ENCODE data around the gene DIRAS1. TPM values are rescaled to one million over a fixed set of nuclear protein-coding genes. Genes with fewer than 3 reads are reported as not detected.
A peak's percentile ranks its signal among the peaks of the same experiment; 100 is the strongest.

Gene DIRAS1
- total RNA-seq, 1 donor from 2014 or later = 3.1 TPM

DNA sequence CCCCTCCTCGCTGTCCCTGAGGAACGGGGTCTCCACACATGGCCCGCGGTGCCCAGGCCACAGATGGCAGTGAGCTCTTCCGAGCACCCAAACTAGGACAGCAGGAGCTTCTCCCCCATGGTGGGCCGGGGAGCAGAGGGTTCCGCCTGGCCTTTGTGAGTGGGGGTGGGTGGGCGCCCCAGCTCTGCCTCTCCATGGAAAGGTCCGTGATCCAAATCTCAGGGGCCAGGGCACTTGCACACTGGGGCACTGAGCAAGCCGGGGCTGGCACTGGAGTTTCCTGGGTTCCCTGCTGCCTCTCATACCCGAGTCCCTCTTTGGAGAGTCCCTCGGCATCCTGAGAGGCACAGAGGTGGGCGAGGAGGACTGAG is 2.2 kb upstream of the DIRAS1 start:
- DNase-seq (ENCODE audit: low read depth) = no peak
- TF ChIP-seq, protein P1, sequence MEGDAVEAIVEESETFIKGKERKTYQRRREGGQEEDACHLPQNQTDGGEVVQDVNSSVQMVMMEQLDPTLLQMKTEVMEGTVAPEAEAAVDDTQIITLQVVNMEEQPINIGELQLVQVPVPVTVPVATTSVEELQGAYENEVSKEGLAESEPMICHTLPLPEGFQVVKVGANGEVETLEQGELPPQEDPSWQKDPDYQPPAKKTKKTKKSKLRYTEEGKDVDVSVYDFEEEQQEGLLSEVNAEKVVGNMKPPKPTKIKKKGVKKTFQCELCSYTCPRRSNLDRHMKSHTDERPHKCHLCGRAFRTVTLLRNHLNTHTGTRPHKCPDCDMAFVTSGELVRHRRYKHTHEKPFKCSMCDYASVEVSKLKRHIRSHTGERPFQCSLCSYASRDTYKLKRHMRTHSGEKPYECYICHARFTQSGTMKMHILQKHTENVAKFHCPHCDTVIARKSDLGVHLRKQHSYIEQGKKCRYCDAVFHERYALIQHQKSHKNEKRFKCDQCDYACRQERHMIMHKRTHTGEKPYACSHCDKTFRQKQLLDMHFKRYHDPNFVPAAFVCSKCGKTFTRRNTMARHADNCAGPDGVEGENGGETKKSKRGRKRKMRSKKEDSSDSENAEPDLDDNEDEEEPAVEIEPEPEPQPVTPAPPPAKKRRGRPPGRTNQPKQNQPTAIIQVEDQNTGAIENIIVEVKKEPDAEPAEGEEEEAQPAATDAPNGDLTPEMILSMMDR (IDR thresholded peaks at IDR 0.05; ENCODE audit: insufficient read depth, low read length, poor library complexity, severe bottlenecking) = no peak
- no peaks in the 10 kb centered on the region for H3K36me3 ChIP-seq (ENCODE audit: control insufficient read depth, insufficient read depth, low read length)
- H3K27me3 ChIP-seq (ENCODE audit: control insufficient read depth, insufficient read depth, low read length) = peaks cover 47% of the 10 kb centered on the region
- H3K4me3 ChIP-seq (ENCODE audit: low read depth, low read length) = no peak overlapping the region

DNA sequence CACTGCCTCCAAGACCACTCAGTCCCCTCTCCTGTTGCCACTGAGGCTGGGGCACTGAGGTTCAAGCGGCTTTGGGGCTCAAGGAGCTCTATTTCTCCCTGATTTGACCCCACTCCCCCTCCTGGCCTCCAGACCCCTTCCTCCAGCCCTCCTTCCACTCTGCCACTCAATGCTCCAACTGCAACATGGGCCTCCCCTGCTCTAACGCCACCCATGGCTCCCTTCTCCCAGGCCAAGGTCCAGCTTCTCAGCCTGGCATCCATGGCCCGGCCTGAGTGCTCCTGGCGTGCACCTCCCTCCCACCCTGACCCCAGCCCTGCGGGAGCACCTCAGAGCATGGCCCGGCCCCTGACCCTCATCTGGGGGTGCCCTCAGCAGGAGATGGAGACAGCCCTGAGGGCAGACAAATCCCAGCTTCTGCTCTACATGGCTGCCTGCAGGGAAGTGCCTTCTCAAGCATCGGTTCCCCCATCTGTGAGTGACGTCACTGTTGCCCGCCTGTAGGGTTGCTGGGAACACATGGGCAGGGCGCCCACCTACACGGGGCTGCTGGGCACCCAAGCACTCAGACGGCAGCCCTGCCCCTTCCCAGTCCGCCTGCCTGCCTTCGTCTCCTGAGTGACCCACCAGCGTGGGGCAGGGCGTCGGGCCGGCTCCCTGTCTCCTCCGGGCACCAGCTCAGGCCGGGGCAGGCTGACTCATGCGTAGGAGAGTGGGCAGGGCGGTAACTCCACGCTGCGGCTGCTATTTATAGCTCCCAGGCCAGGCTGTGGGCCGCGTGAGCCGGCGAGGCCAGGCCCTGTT is 1.6 kb upstream of the DIRAS1 start:
- peak; percentile 45 for DNase-seq (ENCODE audit: low read depth)
- H3K27me3 ChIP-seq (ENCODE audit: control insufficient read depth, insufficient read depth, low read length) = peaks cover 46% of the 10 kb centered on the region

DNA sequence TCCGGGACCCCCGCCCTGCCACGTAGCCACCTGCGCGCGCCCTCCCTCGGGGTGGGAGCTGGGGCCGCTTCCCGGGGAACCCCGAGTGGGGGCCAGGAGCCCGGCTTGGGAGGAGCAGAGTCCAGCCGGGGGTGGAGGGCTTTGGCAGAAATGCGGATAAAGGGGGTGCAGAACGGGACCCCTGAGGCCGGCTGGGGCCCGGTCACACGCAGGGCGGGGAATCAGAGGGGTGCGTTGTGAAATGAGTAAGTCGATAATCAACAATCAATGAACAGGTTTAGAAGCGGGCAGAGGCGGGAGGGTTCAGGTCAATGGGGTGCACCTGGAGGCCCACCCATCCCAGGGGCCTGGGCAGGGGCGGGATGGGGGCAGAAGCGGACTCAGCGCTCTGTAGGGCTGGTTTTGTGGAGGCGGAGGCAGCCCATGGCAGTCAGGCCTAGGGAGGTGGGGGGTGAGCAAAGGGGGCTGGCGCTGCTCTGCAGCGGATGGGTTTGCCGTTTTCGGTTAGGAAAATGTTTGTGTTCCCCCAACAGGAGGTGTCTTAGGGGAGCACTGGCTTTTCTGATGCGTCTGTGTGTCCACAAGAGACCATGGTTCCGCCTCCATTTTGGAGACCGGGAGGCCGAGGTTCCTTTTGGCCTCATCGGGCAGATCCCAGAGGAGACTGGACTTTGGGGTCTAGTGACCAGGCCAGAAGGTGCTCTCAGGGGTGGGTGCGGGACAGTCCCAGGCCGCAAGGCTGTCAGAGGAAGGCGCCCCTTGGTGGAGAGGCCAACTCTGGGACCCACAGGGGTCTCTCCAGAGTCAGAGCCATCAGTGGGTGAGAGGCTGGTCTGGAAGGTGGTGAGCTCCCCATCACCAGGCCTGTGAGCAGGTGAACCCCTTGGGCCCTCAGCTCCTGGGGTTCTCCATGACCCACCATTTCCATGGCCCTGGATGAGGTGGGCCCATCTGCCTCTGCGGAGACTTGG is 683 bp upstream of the DIRAS1 start:
- DNase-seq (ENCODE audit: low read depth) = no peak
- TF ChIP-seq, protein P1 (IDR thresholded peaks at IDR 0.05; ENCODE audit: insufficient read depth, low read length, poor library complexity, severe bottlenecking) = no peak
- Histone ChIP-seq H3K36me3 (ENCODE audit: control insufficient read depth, insufficient read depth, low read length) (no peaks in the 10 kb centered on the region), H3K4me3 (ENCODE audit: low read depth, low read length) (peak overlapping the region; percentile 14), H3K27me3 (ENCODE audit: control insufficient read depth, insufficient read depth, low read length) (peaks cover 37% of the 10 kb centered on the region)

More for the DNA sequence above, 1.6 kb upstream of the DIRAS1 start:
- Histone ChIP-seq H3K36me3 (ENCODE audit: control insufficient read depth, insufficient read depth, low read length) (no peaks in the 10 kb centered on the region), H3K4me3 (ENCODE audit: low read depth, low read length) (no peak overlapping the region)
- TF ChIP-seq, protein P1 (IDR thresholded peaks at IDR 0.05; ENCODE audit: insufficient read depth, low read length, poor library complexity, severe bottlenecking) = no peak

DNA sequence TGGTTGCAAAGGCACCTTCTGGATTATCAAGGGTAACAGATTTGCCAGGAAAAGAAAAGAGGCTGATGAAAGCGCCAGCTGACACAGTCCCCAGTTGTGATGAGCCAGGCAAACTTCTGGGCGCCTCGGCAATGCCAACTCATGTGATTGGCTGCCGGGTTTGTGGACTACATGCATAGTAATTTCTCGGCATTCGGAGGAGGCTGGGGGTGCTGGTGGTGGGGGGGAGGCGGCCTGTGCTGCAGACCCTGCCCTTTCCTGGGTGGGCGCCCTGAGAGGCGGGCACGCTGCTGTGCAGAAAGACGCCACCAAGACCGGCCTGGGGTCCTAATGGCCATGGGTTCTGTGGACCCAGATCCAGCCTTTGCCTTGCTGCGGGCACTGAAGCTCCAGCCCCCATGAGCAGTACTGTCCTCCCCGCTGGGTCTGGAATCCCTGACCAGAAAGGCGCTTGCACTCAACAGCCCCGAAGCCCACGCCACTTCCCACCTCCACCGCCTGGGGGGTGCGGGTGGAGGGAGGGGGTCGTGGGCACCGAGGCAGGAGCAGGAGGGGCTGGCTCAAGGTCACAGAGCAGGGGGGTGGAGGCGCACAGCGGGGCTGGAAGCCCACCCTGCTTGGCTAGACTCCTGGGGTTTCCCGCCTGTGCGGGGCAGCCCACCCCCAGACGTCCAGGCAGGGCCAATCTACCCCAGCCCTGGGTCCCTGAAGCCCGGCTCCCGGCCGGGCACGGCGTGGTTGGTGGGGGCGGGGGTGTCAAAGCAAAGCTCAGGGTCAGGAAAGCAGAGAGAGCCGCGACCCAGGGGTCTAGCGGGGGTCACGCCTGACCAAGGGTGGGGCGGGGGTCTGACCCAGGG is 1.0 kb downstream of the DIRAS1 start:
- peaks cover 28% of the 10 kb centered on the region for H3K27me3 ChIP-seq (ENCODE audit: control insufficient read depth, insufficient read depth, low read length)
- H3K4me3 ChIP-seq (ENCODE audit: low read depth, low read length) = peak overlapping the region; percentile 31
- DNase-seq (ENCODE audit: low read depth) = no peak
- no peaks in the 10 kb centered on the region for H3K36me3 ChIP-seq (ENCODE audit: control insufficient read depth, insufficient read depth, low read length)
- TF ChIP-seq, protein P1 (IDR thresholded peaks at IDR 0.05; ENCODE audit: insufficient read depth, low read length, poor library complexity, severe bottlenecking) = no peak

DNA sequence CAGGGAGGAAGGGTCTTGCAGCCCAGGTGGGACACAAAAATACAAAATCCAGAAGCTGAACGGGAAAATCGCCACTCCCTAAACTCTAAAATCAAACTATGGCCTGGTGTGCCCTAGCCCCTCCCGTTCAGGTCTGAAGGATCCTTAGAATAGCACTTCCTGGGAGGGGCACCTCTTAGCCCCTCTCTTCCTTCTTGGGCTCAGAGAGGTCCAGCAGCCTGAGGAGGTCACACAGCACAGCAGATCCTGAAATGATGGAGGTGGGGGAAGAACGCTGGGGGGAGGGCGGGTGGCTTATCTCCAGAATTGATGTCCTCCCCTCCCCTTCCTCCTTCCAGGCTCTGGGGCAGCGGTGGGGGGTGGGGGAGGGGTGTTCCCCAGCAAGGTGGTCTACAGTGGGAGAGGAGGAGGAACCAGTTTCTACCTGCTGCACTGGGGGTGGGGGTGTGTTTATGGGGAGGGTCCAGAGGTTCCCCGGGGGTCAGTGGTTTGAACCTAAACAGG is 1.9 kb downstream of the DIRAS1 start:
- no peak overlapping the region for H3K4me3 ChIP-seq (ENCODE audit: low read depth, low read length)
- DNase-seq (ENCODE audit: low read depth) = no peak
- peaks cover 28% of the 10 kb centered on the region for H3K27me3 ChIP-seq (ENCODE audit: control insufficient read depth, insufficient read depth, low read length)
- TF ChIP-seq, protein P1 (IDR thresholded peaks at IDR 0.05; ENCODE audit: insufficient read depth, low read length, poor library complexity, severe bottlenecking) = no peak
- no peaks in the 10 kb centered on the region for H3K36me3 ChIP-seq (ENCODE audit: control insufficient read depth, insufficient read depth, low read length)
